Endometrium (tissue), 2 donors: ENCODE results near the gene SMIM45.

Source experiments
- FAIRE-seq: peaks from 2 replicates; lab custom pipeline; 2012; peaks lifted over from hg19 to GRCh38; lab: Jason Lieb, UNC
- donor health status: control.
- donor health status: control.

Gene SMIM45

DNA sequence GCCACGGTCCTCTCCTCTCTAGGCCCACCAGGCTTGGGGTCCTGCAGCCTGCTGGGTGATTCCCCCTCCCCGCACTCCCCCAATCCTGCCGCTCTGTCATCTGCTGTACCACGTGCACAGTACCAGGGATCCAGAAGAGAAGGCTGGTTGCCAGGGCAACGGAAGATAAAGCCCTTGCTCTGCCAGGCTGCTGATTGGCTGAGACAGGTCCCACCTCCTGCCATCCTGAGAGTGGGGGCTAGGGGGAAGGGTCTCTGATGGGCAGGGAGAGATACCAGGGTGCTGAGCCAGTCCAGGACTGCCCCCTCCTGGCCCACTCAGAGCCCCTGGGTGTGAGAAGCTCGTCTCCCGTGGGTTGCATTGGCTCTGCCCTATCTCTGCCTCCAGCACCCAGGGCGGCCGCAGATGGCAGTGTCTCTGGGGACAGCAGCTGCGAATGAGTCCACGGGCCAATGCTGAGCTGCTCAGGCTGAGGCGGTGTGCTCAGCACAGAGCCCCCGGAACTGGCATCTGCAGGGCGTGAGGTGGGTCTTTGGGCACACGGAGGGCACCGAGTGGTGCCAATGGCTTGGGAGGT lies at the start of gene SMIM45:
SMIM45 (plus strand) TSS at position 253 of the 577 bp plus-strand sequence.
- no peak for FAIRE-seq

DNA sequence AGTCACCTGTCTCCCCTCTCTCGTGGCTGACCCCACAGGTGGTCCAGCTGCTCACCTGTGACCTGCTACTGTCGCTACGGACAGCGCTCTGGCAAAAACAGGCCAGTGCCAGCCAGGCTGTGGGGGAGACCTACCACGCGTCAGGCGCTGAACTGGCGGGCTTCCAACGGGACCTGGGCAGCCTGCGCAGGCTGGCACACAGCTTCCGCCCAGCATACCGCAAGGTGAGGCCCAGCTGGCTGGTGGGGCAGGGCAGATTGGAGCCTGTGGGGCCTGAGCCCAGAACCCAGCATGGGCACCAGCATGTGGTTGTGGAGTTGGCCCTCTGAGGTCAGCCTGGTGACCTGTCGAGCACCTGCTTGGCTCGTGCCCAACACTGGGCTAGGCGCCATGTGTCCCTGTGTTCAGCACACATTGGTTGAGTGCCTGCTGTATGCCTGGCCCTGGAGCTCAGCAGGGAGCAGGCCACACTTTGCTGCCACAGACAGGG lies 49.0 kb upstream of the SMIM45 start:
- no peak for FAIRE-seq

DNA sequence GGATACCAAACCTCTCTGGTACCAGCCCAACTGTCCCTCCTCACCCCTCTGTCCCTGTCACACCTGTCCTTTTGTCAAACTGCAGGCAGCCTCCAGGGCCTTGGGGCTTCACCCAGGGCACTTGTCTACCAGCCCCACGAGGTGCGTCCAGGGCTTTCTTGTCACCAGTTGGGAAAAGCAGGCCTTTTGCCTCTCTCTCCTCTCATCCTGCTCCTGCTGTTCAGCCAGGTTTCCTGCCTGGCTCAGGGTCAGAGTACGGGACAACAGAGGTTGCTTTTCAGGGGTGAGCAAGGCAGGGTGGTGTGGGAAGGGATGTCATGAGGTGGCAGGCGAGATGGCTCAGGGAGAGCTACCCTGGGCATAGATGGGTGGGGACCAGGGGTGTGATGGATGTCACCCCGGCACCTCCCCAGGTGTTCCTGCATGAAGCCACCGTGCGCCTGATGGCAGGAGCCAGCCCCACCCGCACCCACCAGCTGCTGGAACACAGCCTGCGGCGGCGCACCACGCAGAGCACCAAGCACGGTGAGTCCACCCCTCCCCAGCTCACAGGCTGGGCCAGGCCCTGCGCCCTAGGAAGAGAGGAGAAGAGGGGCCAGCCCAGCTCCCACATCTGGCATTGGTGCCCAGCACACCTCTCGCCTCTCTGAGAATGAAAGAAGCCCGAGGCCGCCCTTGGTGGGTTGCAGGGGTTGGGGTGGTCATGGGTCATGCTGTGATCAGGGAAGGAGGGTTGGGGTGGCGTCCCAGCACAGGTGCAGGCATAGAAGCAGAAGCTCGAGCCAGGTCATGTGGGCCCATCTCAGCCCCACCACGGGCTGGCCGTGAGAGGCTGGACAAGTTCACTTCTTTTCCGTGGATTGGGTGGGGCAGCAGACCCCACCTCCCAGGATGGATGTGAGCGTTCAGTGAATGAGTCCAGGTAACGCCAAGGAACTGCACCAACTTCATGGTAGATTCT lies 47.2 kb upstream of the SMIM45 start:
- no peak for FAIRE-seq

DNA sequence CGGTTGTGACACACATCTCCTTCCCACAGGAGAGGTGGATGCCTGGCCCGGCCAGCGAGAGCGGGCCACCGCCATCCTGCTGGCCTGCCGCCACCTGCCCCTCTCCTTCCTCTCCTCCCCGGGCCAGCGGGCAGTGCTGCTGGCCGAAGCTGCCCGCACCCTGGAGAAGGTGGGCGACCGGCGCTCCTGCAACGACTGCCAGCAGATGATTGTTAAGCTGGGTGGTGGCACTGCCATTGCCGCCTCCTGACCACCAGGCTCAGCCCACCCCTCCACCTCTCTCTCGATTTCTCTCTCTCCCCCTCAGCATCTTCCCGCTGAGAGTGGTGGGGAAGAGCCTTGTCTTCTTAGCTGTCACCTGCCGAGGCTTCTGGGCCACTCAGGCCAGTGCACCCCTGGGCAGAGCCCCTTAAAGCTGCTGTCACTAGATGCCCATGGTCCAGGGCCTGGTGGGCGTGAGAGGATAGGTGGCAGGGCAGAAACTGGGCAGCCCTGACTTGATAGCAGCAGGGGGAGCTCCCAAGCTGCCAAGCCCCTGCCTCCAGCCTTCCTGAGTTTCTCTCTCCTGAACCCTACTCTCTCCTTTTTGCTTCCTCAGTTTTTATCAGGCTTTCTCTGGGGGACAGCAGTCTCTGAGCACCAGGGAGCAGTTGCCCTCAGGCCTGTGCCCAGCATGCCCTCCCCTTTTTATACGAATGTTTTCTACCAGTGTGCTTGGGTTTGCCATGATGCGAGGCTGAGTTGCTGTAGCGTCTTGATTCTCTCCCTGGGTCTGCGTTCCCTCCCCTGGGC lies 46.3 kb upstream of the SMIM45 start:
- FAIRE-seq: no peak

DNA sequence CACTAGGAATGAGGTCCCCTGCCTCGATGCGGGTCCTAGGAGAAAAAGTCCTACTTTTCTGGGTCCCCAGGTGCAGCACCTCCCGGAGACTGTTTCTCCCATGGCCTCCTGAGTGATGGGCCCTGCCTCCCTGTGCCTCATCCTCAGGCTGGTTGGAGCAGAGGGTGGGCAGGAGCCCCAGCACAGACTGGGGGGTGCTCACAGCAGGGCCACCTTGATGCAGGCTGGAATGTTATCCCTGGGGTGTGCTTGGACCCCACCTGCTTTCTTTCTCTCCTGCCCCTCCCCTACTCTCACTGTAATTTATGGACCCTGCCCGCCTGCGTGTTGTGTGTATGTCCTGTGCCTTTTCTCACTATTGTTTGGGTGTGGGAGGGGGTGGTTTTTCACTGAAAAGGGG lies 45.1 kb upstream of the SMIM45 start:
- FAIRE-seq: no peak

DNA sequence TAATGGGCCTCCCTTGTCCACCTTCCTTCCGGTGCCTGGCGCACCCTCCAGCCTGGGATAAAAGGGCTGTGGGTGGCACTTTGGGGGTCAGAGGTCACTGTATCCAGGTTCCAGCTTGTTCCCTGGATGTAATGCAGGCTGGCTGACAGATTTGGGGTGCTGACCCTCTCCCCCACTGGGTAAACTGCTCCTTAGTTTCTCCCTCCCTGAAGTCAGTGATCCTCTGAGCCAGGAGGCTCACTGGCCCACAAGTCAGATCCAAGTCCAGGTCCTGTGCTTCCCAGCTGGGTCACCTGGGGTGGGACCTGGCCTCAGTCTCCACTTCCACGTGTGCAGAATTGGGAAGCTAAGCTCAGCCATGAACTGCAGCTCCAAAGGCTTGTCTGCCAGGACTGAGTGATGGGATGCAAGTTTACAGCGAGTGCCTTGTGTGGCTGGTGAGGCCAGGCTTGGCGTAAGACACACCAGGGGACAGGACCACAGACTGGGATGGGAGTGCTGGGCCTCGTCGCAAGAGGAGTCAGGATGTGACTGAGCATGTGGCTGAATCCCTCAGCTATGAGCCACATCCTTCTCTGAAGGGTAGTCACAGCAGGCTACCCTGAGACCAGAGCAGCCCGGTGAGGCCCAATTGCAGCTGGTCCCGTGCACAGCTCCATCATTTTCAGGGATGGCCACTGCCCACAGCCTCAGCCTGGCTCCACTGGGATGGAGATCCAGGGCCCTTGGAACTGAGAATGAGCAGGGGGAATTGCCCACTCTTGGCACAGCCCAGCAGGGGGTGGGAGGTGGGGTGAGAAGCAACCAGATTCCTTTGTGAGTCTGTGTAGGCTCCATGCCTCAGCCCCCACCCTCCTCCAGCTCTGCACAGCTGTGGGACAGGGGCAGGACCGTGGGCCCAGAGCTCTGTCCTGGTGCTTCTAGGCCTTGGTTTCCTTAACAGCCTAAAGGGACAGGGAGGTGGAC lies 44.2 kb upstream of the SMIM45 start:
- no peak for FAIRE-seq

DNA sequence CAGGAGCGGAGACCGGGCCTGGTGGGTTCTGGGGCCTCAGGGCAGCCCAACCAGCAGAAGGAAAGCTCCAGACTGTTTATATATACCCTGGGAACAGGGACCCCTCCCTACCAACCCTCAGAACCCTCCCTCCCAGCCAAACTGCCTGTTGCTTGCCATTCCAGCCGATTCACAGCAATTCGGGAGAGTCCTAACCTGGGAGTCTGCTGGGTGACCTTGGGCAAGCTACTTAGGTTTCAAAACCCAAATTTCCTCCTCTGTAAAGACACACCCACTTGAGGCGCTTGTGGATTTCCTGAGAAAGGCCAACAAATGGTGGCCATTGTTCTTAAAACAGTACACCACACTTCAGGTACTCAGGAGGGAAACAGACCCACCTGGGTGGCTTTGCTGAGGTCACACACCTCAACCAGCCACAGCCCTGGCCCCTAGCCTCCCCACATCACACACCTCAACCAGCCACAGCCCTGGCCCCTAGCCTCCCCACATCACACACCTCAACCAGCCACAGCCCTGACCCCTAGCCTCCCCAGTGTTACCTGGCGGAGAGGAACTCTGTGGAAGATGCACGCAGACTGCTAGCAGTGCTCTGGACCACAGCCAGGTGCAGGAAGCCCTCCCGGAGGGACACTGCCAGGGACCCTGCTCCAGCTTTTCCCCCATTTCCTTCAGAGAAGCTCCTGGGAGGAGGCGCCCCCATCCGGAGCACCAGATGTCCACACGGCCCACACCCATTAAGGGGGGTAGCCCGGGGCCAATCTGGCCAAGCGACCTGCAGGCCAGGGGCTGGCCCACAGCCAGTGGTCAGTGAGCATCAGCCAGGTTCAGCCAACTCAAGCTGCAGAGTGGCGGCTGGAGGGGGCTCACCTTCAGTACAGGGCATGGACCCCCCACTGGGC lies 43.3 kb upstream of the SMIM45 start:
- no peak for FAIRE-seq

DNA sequence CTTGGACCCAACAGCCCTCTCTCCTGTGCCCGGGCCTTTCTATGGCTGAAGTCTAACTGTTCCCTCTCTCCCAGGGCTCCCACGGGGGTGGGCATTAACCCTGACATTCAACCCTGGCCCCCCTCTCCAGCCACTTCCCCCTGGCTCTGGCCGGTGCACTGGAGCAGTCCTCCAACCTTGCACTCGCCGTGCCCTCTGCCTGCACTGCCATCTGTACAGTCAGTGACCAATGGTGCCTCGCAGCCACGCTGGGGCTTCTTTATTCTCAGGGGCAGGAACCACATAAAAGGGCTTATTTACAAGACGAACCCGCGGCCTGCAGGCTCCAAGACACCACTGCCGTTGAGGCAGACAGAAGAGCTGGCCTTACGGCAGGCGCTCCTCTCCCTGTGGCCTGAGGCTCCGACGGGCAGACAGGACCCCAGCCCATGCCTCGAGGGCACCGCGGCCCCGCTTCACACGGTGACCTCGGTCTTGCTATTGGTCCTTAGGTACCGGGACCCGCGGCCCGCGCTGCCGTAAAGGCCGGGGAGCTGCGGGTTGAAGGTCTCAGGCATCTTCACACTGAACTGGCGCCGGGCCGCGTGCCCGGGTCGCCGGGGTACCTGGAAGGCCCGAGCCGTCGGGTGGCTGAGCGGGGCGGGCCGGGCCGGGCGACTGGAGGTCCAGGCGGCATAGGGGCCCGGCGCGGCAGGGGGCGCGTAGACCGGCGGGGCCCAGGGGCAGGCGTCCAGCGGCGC lies 42.5 kb upstream of the SMIM45 start:
- no peak for FAIRE-seq

DNA sequence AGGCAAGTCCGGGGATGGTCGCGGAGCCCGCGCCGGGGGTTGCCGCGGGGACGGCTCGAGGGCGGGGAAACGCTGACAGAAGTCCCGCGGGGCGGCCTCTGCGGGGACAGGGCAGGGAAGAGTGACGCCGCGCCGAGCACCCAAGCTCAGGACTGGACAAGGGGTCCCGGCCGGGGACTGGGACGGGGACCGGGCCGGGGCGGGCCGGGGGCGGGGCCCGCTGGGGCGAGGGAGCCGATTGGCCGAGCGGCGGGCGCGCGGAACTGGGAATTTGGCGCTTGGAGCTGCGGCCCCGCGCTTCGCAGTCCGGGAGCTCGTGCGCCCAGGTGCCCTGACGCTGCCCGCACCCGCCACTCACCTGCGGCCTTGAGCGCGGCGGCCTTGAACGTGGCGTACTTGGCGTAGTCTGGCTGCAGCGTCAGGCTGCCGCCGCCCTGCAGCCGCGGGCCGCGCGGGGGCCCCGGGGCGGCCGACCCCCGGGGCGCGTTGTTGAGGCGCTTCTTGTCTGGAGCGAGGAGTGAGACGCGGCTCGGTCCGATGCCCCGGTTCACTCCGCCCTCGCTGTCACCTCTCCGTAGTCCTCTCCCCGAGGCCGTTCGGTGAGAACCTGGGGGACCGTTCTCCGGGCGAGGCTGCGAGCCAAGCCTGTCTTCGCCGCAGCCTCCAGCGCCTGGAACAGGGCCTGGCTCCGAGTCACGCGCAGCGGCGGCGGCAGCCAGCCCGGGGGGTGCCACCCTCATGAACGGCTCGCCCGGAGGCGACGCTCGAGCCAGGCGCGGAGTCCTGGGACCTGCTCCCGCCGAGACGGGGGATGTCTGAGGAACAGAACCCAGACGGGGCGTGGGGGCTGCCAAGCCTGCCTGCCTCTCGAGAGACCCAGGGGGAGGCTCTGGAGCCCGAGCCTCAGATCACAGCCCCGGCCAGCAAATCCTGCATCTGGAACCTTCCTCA lies 41.6 kb upstream of the SMIM45 start:
- FAIRE-seq: no peak

DNA sequence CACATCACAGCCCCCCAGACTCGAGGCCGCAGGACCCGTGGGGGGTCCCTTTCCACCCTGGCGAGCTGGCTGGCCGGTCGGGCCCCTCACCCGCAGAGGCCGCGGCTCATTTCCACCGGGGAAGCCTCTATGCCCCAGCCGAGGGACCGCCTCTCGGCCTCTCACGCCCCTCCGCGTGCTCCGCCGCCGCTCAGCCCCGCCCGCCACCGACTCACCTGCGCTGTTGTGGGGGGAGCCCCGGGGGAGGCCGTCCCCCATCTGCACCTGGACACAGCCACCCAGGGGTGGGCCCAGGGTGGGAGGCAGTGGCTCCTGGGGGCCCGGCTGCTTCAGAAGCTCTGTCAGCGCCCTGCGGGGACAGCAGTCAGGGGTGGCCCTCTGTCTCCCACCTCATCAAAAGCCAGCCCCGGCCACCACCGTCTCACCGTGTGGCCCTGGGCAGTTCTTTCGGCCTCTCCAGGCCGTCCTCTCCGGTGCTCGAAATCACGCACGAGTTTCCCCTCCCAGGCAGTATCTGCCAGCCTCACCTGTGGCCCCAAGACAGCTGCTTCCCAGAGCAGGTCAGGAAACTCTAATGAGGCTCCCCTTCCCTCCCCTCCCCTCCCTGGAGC lies 40.8 kb upstream of the SMIM45 start:
- no peak for FAIRE-seq

DNA sequence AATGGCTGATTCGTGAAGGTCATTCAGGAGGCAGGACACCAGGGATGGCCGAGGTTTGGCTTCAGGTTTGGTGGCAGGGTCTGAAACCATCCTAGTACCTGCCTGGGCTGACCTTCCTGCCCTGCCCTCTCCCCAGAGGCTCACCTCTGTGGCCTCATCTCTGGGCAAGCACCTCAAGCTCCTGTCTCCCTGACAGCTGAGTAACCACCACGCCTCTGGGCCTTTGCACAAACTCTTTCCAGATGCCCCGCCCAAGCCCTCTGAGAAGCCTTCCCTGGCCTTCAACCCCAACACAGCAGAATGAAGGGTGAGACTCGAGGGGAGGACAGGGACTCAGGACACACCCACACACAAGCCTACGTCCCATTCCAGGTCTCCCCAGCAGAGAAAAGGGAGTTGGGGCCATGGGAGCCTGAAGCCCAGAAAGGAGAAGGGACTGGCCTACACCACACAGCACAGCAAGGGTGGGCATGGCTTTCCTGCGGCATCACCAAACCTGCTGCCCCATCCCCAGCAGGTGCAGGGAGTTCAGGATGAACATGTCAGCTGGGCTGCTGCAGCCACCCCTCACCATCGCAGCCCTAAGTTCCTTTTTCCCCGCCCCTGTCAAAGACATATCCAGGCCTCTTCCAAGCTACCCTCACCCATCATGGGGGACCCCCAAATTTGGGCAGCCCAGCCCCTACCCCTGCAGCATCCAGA lies 39.5 kb upstream of the SMIM45 start:
- no peak for FAIRE-seq

DNA sequence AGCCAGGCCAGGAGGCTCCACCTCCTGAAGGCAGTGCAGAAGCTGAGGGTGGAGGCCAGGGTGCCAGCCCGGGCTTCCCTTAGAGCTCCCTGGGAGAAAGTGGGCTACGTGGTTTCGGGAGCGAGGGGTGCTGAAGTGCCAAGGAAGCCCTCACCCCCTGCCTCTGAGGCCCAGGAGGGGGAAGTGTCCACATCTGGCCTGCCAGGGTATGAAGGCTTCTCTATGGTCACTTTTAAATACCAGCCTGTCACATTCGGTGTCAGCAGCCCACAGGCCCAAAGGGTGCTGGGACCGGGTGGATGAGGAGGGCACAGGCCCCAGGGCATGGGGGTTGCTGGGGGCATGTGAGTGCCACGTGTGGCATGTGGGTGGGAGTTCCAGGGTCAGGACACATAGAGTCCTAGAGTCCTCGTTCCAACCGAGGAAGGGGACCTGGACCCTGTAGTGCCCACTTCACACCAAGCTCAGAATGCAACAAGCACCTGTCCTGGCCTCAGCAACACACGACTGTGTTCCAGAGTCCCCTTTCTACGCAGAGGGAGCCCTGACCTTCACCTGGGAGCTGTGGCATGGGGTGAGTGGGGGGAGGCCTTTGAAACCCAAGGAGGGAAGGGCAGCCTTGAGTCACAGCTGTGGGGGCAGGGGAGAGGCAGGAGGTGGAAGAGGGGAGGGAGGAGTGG lies 38.8 kb upstream of the SMIM45 start:
- FAIRE-seq: no peak

DNA sequence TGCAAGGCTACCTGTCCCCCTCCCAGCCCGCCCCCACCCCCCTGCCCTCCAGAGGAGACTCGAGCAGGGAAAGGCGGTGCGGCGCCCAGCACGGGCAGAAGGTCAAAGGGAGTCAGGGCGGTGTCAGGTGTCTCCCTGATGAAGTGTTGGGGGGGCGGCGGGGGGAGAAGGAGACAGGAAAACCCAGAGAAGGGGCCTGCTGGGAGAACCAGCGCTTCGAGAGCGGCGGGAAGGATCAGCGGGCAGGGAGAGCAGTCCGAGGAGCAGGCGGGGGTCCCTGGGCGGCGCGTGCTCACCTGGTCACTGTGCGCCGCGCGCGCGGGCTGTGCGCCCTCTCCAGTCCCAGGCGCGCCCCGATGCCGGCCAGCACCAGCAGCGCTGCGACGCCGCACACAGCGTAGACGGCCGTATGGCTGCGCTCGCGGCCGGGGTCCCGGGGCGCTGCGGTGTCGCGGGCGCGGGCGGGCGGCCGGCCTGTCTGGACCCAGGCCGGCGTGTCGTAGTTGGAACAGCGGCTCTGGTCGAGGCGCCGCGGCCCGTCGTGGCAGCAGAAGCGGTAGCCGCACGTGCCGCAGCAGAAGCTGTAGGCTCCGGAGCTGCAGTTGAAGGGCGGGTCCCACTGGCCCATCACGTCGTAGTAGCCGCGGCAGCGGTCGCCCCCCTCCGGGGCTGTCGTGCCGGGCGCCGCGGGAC lies 38.0 kb upstream of the SMIM45 start:
- FAIRE-seq: no peak

DNA sequence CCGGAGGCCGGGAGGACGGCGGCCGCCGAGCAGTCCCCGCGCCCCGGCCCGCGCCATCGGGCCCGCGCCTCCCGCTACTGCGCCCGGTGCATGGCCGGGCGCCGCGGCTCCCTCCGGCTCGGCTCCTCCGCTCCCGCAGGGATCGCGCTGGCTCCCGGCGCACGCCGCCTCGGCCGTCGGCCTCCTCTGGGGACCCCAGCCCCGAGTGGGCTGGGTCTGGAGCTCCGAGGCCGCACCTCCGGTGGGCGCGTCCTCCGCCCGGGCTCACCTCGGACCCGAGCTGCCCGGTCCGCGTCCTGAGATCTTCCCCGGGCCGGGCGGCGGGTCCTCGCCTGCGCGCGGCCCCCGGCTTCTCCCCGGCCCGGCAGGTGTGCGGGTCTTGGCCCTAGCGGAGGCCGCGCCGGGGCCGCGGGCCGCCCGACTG lies 37.3 kb upstream of the SMIM45 start:
- no peak for FAIRE-seq

DNA sequence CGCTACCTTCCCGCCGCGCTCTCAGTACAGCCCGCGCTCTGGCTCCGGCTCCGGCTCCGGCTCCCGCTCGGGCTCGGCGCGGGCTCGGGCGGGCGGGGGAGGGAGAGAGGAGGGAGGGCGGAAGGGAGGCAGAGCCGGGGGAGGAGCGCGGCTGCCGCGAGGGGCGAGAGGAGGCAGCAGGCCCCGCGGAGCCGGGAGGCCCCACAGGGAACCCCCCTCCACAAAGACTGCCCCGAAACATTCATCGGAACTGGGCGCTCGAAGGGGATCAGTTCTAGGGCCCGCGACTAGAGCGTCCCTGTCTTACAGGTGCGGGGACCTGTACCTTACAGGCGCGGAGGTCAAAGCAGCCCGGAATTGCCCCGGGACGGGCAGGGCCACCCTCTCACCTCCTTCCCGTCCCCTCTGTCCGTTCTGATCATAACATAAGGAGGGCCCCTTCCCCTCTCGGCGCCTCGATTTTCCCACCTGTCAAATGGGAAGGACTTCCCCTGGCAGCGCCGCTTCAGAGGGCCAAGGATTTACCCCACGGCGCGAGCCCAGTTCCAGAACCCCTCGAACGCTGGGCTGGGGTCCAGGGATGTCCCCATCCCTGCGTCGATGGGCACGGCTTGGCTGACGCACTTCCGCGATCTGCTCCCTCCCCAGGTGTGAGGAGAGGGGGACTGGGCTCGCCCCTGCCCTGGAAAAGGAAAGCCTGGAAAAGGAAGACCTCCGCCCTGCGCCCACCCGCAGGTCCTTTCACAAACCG lies 36.7 kb upstream of the SMIM45 start, which contains the start of gene SHISA8:
SHISA8 (minus strand) TSS at position 40 of the 751 bp plus-strand sequence. CDS start 407 bp downstream, outside the sequence.
- FAIRE-seq: no peak
